Measurements from ENCODE around the gene DPYD. TPM values are rescaled to one million over a fixed set of nuclear protein-coding genes. Genes with fewer than 3 reads are reported as not detected.

Gene DPYD
- total RNA-seq, 1 experiment from 2014 or later = 12.8 TPM

- no peak overlapping the region for H3K4me2 ChIP-seq (ENCODE audit: low read length)
- POLR2A ChIA-PET (ENCODE audit: unreplicated experiment) = interaction anchor here (0.5 kb wide), 1 partner anchor 458 kb away, joined by 6 read pairs; no protein-coding TSS in a partner anchor
- no TSS peak for BruUV-seq (replicated peaks)
These were observed 124.1 kb downstream of the DPYD start for GRCh38 chr1:97796711-97797110.

GRCh38 chr1:97792655-97793054, 128.2 kb downstream of the DPYD start:
- Histone ChIP-seq H3K4me1 (ENCODE audit: insufficient read depth, low read length) (no peaks in the 10 kb centered on the region), H3K4me2 (ENCODE audit: low read length) (no peak overlapping the region), H3K9ac (ENCODE audit: low read length) (no peak overlapping the region), H3K4me3 (ENCODE audit: low read length) (no peak overlapping the region), H3K27me3 (ENCODE audit: low read length) (no peaks in the 10 kb centered on the region), H3K27ac (ENCODE audit: low read length) (no peak overlapping the region), H4K20me1 (ENCODE audit: low read length) (no peaks in the 10 kb centered on the region), H3K9me2 (replicated peaks; ENCODE audit: low read length) (no peaks in the 10 kb centered on the region), H2AFZ (ENCODE audit: low read length) (no peak overlapping the region), H3K9me3 (ENCODE audit: low read length) (no peaks in the 10 kb centered on the region), H3K79me2 (ENCODE audit: low read length) (no peaks in the 10 kb centered on the region), H3K36me3 (ENCODE audit: low read depth, low read length) (no peaks in the 10 kb centered on the region), H3F3A (ENCODE audit: low read length, unreplicated experiment) (no peaks in the 10 kb centered on the region)
- no peak for TF ChIP-seq EZH2 (IDR thresholded peaks at IDR 0.05; ENCODE audit: low read length, unreplicated experiment)
- no TSS peak for BruUV-seq (replicated peaks)
- POLR2A ChIA-PET (ENCODE audit: unreplicated experiment) = no interaction called here
- intact Hi-C loops (cut with micrococcal nuclease) = no loop called here
- ATAC-seq = no peak
- CTCF ChIA-PET = no interaction called here
- DNase-seq = no peak

More at GRCh38 chr1:97796711-97797110, 124.1 kb downstream of the DPYD start:
- intact Hi-C loops (cut with micrococcal nuclease) = no loop called here
- Histone ChIP-seq H3K9ac (ENCODE audit: low read length) (no peak overlapping the region), H3K27me3 (ENCODE audit: low read length) (no peaks in the 10 kb centered on the region), H3K9me3 (ENCODE audit: low read length) (no peaks in the 10 kb centered on the region), H2AFZ (ENCODE audit: low read length) (no peak overlapping the region), H3K27ac (ENCODE audit: low read length) (no peak overlapping the region), H3K36me3 (ENCODE audit: low read depth, low read length) (no peaks in the 10 kb centered on the region), H3K4me1 (ENCODE audit: insufficient read depth, low read length) (no peaks in the 10 kb centered on the region), H4K20me1 (ENCODE audit: low read length) (no peaks in the 10 kb centered on the region), H3K4me3 (ENCODE audit: low read length) (no peak overlapping the region), H3K79me2 (ENCODE audit: low read length) (no peaks in the 10 kb centered on the region), H3F3A (ENCODE audit: low read length, unreplicated experiment) (no peaks in the 10 kb centered on the region), H3K9me2 (replicated peaks; ENCODE audit: low read length) (no peaks in the 10 kb centered on the region)
- ATAC-seq = peak; percentile 49; the same call in 1 of the 2 replicates
- no peak for TF ChIP-seq EZH2 (IDR thresholded peaks at IDR 0.05; ENCODE audit: low read length, unreplicated experiment)
- no peak for TF ChIP-seq EZH2phosphoT487 (IDR thresholded peaks at IDR 0.05; ENCODE audit: borderline replicate concordance, low read length)
- no peak for TF ChIP-seq CTCF (conservative IDR thresholded peaks at IDR 0.05; ENCODE audit: low read depth, low read length)
- CTCF ChIA-PET = no interaction called here
- no peak for DNase-seq

GRCh38 chr1:97791251-97791650, 129.6 kb downstream of the DPYD start:
- no TSS peak for BruUV-seq (replicated peaks)
- no peaks in the 10 kb centered on the region for H3K9me3 ChIP-seq (ENCODE audit: low read length)

More at GRCh38 chr1:97791251-97791650, 129.6 kb downstream of the DPYD start:
- no peak for ATAC-seq
- H2AFZ ChIP-seq (ENCODE audit: low read length) = no peak overlapping the region
- no peaks in the 10 kb centered on the region for H3K4me1 ChIP-seq (ENCODE audit: insufficient read depth, low read length)
- H3K27me3 ChIP-seq (ENCODE audit: low read length) = no peaks in the 10 kb centered on the region
- no peaks in the 10 kb centered on the region for H3K79me2 ChIP-seq (ENCODE audit: low read length)
- TF ChIP-seq CTCF (conservative IDR thresholded peaks at IDR 0.05; ENCODE audit: low read depth, low read length) (no peak), EZH2phosphoT487 (IDR thresholded peaks at IDR 0.05; ENCODE audit: borderline replicate concordance, low read length) (no peak), EZH2 (IDR thresholded peaks at IDR 0.05; ENCODE audit: low read length, unreplicated experiment) (no peak)
- no peak overlapping the region for H3K4me3 ChIP-seq (ENCODE audit: low read length)
- H3K36me3 ChIP-seq (ENCODE audit: low read depth, low read length) = no peaks in the 10 kb centered on the region
- H4K20me1 ChIP-seq (ENCODE audit: low read length) = no peaks in the 10 kb centered on the region
- ChIA-PET POLR2A (ENCODE audit: unreplicated experiment) (no interaction called here), CTCF (no interaction called here)
- no peak for DNase-seq
- no peak overlapping the region for H3K9ac ChIP-seq (ENCODE audit: low read length)
- H3K9me2 ChIP-seq (replicated peaks; ENCODE audit: low read length) = no peaks in the 10 kb centered on the region
- intact Hi-C loops (cut with micrococcal nuclease) = no loop called here
- H3F3A ChIP-seq (ENCODE audit: low read length, unreplicated experiment) = no peaks in the 10 kb centered on the region
- no peak overlapping the region for H3K27ac ChIP-seq (ENCODE audit: low read length)
- no peak overlapping the region for H3K4me2 ChIP-seq (ENCODE audit: low read length)

All from PC-3 (cell line).